KMS-11 (cell line): ENCODE measurements around the gene CCDC146.
"Not testable (repeated sequence)": the region's sequence is repeated elsewhere in the genome, so short reads cannot be mapped to it uniquely, and the experiment has no call there.

ENCODE experiments used
- H2AFZ ChIP-seq: fragments of 200-600 bp; sonication (generic); 2 replicates; pipeline ENCODE4 v1.6.1; 2016; ENCODE audit warnings: antibody characterized with exemption, mixed run types, low read depth
- H3K27ac ChIP-seq: fragments of 200-600 bp; sonication (generic); 2 replicates; pipeline ENCODE4 v1.6.1; 2016; ENCODE audit warnings: mild to moderate bottlenecking, mixed run types
- H3K27me3 ChIP-seq: fragments of 200-600 bp; sonication (generic); 2 replicates; pipeline ENCODE4 v1.6.1; 2017; ENCODE audit warnings: mild to moderate bottlenecking, low read depth, mixed run types, moderate library complexity; ENCODE audit not compliant: insufficient read depth
- H3K36me3 ChIP-seq: fragments of 200-600 bp; sonication (generic); 2 replicates; pipeline ENCODE4 v1.6.1; 2017; ENCODE audit warnings: mild to moderate bottlenecking, mixed run types; ENCODE audit not compliant: insufficient read depth
- H3K4me1 ChIP-seq: fragments of 200-600 bp; sonication (generic); 2 replicates; pipeline ENCODE4 v1.6.1; 2016; ENCODE audit warnings: mild to moderate bottlenecking, low read depth, mixed run types; ENCODE audit not compliant: poor library complexity, severe bottlenecking
- H3K4me2 ChIP-seq: fragments of 200-600 bp; sonication (generic); 2 replicates; pipeline ENCODE4 v1.7.0; 2016; ENCODE audit warnings: mild to moderate bottlenecking, mixed run types
- H3K4me3 ChIP-seq: fragments of 200-600 bp; sonication (generic); IDR thresholded peaks from 2 replicates; pipeline ENCODE4 v1.6.1; 2017; ENCODE audit warnings: low read depth, low read length, mixed read lengths; ENCODE audit not compliant: insufficient read depth
- H3K79me2 ChIP-seq: fragments of 200-600 bp; sonication (generic); 2 replicates; pipeline ENCODE4 v1.6.1; 2016; ENCODE audit warnings: low read depth, mixed run types; ENCODE audit not compliant: insufficient read depth
- H3K9ac ChIP-seq: fragments of 200-600 bp; sonication (generic); 2 replicates; pipeline ENCODE4 v1.6.1; 2016; ENCODE audit warnings: mild to moderate bottlenecking, mixed run types
- H4K20me1 ChIP-seq: fragments of 200-600 bp; sonication (generic); 2 replicates; pipeline ENCODE4 v1.6.1; 2016; ENCODE audit warnings: mild to moderate bottlenecking, mixed run types; ENCODE audit not compliant: insufficient read depth
- CTCF ChIP-seq: fragments of 200-600 bp; sonication (generic); conservative IDR thresholded peaks from 2 replicates; pipeline ENCODE4 v1.6.1; 2017; ENCODE audit warnings: low read depth, mild to moderate bottlenecking, antibody characterized with exemption, low read length, moderate library complexity, mixed read lengths

CCDC146 gene

GRCh38 chr7:77269360-77270093 lies 147.1 kb downstream of the CCDC146 start:
- peak overlapping the region; percentile 27; the same call in 1 of the 2 replicates for H2AFZ ChIP-seq
- no peaks in the 10 kb centered on the region for H3K79me2 ChIP-seq
- no peaks in the 10 kb centered on the region for H4K20me1 ChIP-seq
- no peak overlapping the region for H3K27ac ChIP-seq
- H3K4me1 ChIP-seq: peaks cover 18% of the 10 kb centered on the region
- H3K4me2 ChIP-seq: peak overlapping the region; percentile 30
- H3K27me3 ChIP-seq: no peaks in the 10 kb centered on the region
- no peak overlapping the region for H3K9ac ChIP-seq
- H3K4me3 ChIP-seq: no peak overlapping the region
- no peak for TF ChIP-seq CTCF
- no peaks in the 10 kb centered on the region for H3K36me3 ChIP-seq

GRCh38 chr7:77270094-77270480 lies 147.7 kb downstream of the CCDC146 start:
- Histone ChIP-seq H3K4me3 (no peak overlapping the region), H4K20me1 (no peaks in the 10 kb centered on the region), H3K27me3 (no peaks in the 10 kb centered on the region), H2AFZ (no peak overlapping the region), H3K4me2 (peak overlapping the region; percentile 30), H3K79me2 (no peaks in the 10 kb centered on the region), H3K4me1 (peaks cover 18% of the 10 kb centered on the region), H3K9ac (no peak overlapping the region), H3K36me3 (no peaks in the 10 kb centered on the region), H3K27ac (no peak overlapping the region)
- TF ChIP-seq CTCF: no peak

DNA sequence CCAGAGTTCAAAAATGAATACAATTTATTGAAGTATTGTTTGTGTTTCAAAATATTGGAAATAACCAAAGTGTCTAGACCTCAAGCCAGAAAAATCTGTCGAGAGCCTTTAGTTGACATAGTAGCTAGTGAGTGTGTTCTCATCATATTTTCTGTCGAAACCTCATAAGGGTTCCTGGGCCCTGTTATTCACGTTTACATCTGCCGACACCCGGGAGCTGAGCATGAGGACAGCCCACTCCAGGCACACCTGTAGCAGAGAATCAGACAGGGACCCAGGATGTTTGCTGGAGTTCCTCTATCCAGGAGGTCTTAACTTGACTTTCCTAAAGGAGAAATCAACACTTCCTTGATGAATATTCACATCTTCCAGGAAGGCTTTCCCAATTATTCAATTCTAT lies 149.4 kb downstream of the CCDC146 start:
- Histone ChIP-seq H3K27me3 (no peaks in the 10 kb centered on the region), H3K36me3 (no peaks in the 10 kb centered on the region), H3K4me1 (peaks cover 18% of the 10 kb centered on the region), H3K27ac (no peak overlapping the region), H3K4me3 (no peak overlapping the region), H3K9ac (no peak overlapping the region), H3K79me2 (no peaks in the 10 kb centered on the region), H3K4me2 (no peak overlapping the region), H4K20me1 (no peaks in the 10 kb centered on the region), H2AFZ (no peak overlapping the region)
- TF ChIP-seq CTCF: no peak

- H3K27me3 ChIP-seq, H3K4me1 ChIP-seq, H3K79me2 ChIP-seq, H2AFZ ChIP-seq, H3K27ac ChIP-seq, H3K4me2 ChIP-seq, H3K4me3 ChIP-seq, H4K20me1 ChIP-seq, H3K36me3 ChIP-seq, H3K9ac ChIP-seq: not testable (repeated sequence)
These were observed 153.2 kb downstream of the CCDC146 start for GRCh38 chr7:77275663-77276062.

- Histone ChIP-seq H3K9ac (no peak overlapping the region), H3K4me3 (no peak overlapping the region), H3K79me2 (no peaks in the 10 kb centered on the region), H3K27me3 (no peaks in the 10 kb centered on the region), H2AFZ (no peak overlapping the region), H3K27ac (no peak overlapping the region), H3K4me2 (no peak overlapping the region), H4K20me1 (no peaks in the 10 kb centered on the region), H3K4me1 (no peaks in the 10 kb centered on the region), H3K36me3 (no peaks in the 10 kb centered on the region)
- TF ChIP-seq CTCF: no peak
These were observed 153.7 kb downstream of the CCDC146 start for GRCh38 chr7:77276120-77276519.
